Parathyroid adenoma (tissue), 2 donors: ENCODE results near the gene RARS1.

ENCODE experiments used
- H2AFZ ChIP-seq: fragments of 300-600 bp; sonication (generic); one replicate; pipeline ENCODE4 v1.7.0; 2017; ENCODE audit warnings: antibody characterized with exemption, mild to moderate bottlenecking
- H3K27ac ChIP-seq: fragments of 300-600 bp; sonication (generic); one replicate; pipeline ENCODE4 v1.7.0; 2017
- H3K27me3 ChIP-seq: fragments of 300-600 bp; sonication (generic); one replicate; pipeline ENCODE4 v1.7.0; 2017; ENCODE audit warnings: low read length; ENCODE audit not compliant: control insufficient read depth, insufficient read depth
- H3K36me3 ChIP-seq: fragments of 300-600 bp; sonication (generic); one replicate; pipeline ENCODE4 v1.7.0; 2017; ENCODE audit warnings: low read length; ENCODE audit not compliant: control insufficient read depth, insufficient read depth
- H3K4me1 ChIP-seq: fragments of 300-600 bp; sonication (generic); one replicate; pipeline ENCODE4 v1.7.0; 2017; ENCODE audit warnings: control low read depth
- H3K4me2 ChIP-seq: fragments of 300-600 bp; sonication (generic); one replicate; pipeline ENCODE4 v1.7.0; 2017; ENCODE audit warnings: low read length
- H3K4me3 ChIP-seq: fragments of 300-600 bp; sonication (generic); one replicate; pipeline ENCODE4 v1.7.0; 2017; ENCODE audit warnings: low read depth, low read length
- H3K79me2 ChIP-seq: fragments of 300-600 bp; sonication (generic); one replicate; pipeline ENCODE4 v1.7.0; 2017; ENCODE audit warnings: control low read depth
- H3K9ac ChIP-seq: fragments of 300-600 bp; sonication (generic); one replicate; pipeline ENCODE4 v1.7.0; 2017; ENCODE audit warnings: mild to moderate bottlenecking
- H3K9me3 ChIP-seq: fragments of 300-600 bp; sonication (generic); one replicate; pipeline ENCODE4 v1.7.0; 2017; ENCODE audit warnings: low read length; ENCODE audit not compliant: control insufficient read depth
- TF ChIP-seq, protein P1 (sequence below): fragments of 300-600 bp; sonication (generic); IDR thresholded peaks from one replicate; pipeline ENCODE4 v1.7.0; 2017; ENCODE audit warnings: antibody characterized with exemption, mild to moderate bottlenecking
- donor health status: primary hyperparathyroidism.

The RARS1 gene

DNA sequence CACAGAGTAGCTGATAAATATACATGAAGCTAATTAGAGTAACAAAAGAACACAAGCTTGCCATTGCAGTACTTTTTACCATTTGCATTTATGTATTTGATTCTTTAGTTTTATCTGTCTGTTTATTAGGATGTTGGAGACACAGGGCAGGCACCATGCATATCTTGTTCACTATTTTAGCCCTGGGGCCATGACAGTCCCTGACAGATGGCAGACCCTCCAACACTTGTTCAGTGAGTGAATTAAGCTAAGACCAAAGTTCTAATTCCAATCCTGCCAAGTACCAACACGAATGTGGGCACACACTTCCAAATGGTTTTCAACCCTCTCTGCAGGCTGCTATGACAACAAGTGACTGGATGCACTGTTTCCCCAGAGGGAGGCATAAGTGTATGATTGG is 12.0 kb upstream of the RARS1 start:
- Histone ChIP-seq H3K4me1 (no peaks in the 10 kb centered on the region), H2AFZ (no peak overlapping the region), H3K9ac (no peak overlapping the region), H3K4me3 (no peak overlapping the region), H3K27ac (no peak overlapping the region), H3K9me3 (no peaks in the 10 kb centered on the region), H3K27me3 (no peaks in the 10 kb centered on the region), H3K4me2 (no peak overlapping the region), H3K79me2 (no peaks in the 10 kb centered on the region), H3K36me3 (no peaks in the 10 kb centered on the region)
- TF ChIP-seq, protein P1, sequence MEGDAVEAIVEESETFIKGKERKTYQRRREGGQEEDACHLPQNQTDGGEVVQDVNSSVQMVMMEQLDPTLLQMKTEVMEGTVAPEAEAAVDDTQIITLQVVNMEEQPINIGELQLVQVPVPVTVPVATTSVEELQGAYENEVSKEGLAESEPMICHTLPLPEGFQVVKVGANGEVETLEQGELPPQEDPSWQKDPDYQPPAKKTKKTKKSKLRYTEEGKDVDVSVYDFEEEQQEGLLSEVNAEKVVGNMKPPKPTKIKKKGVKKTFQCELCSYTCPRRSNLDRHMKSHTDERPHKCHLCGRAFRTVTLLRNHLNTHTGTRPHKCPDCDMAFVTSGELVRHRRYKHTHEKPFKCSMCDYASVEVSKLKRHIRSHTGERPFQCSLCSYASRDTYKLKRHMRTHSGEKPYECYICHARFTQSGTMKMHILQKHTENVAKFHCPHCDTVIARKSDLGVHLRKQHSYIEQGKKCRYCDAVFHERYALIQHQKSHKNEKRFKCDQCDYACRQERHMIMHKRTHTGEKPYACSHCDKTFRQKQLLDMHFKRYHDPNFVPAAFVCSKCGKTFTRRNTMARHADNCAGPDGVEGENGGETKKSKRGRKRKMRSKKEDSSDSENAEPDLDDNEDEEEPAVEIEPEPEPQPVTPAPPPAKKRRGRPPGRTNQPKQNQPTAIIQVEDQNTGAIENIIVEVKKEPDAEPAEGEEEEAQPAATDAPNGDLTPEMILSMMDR, result no peak

DNA sequence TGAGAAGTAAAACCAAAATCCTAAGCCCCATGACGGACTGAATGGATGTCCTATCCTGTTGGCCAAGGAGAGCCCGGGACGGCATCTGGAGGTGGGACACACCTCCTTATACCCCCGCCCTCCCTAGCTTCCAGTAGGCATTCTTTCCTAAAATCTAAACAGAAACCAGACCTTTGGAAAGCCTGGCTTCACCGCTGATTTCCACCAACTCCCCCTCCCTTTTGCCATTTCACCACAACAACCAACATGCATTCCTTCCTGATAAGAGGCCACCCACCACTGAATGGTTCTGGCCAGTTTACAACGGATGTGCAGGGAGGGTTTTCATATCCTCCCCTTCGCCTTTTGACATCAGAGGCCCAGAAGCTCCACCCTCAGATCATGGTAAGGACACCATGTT is 9.2 kb upstream of the RARS1 start:
- Histone ChIP-seq H3K4me2 (no peak overlapping the region), H3K9me3 (no peaks in the 10 kb centered on the region), H3K4me3 (no peak overlapping the region), H3K27ac (no peak overlapping the region), H2AFZ (no peak overlapping the region), H3K79me2 (no peaks in the 10 kb centered on the region), H3K27me3 (no peaks in the 10 kb centered on the region), H3K36me3 (no peaks in the 10 kb centered on the region), H3K9ac (no peak overlapping the region), H3K4me1 (no peaks in the 10 kb centered on the region)
- TF ChIP-seq, protein P1, result no peak

DNA sequence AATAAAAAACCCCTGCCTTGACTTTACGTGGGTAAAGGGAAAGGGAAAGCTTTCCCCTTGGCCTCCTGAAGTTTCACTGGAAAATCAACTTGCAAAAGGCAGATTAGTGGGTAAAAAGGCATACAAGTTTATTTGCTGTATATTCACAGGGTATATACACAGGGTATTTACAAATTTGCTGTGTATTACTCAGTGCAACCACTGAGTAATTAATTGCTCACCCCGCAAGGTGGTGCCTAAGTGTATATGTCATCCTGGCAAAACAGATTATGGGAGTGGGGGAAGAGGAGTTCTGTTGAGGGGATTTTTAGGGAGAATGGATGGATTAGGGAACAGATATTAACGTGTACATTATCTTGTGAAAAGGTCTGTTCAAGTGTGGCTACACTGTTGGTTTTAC is 7.1 kb upstream of the RARS1 start:
- H2AFZ ChIP-seq, result no peak overlapping the region
- H3K36me3 ChIP-seq, result no peaks in the 10 kb centered on the region
- H3K4me1 ChIP-seq, result no peaks in the 10 kb centered on the region
- TF ChIP-seq, protein P1, result no peak
- H3K4me2 ChIP-seq, result no peak overlapping the region
- H3K4me3 ChIP-seq, result no peak overlapping the region
- H3K27ac ChIP-seq, result no peak overlapping the region
- H3K9me3 ChIP-seq, result no peaks in the 10 kb centered on the region
- H3K79me2 ChIP-seq, result no peaks in the 10 kb centered on the region
- no peaks in the 10 kb centered on the region for H3K27me3 ChIP-seq
- no peak overlapping the region for H3K9ac ChIP-seq

DNA sequence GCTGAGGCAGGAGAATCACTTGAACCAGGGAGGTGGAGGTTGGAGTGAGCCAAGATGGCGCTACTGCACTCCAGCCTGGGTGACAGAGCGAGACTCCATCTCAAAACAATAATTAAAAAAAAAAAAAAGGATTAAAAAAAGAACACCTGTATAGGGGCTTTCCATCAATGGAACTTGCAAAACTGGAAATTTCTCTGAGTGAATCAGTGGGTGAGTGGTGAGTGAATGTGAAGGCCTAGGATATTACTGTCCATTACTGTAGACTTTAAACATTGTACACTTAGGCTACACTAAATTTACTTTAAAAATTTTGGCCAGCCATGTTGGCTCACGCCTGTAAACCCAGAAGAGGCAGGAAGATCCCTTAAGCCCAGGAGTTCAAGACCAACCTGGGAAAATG is 5.7 kb upstream of the RARS1 start:
- Histone ChIP-seq H3K36me3 (no peaks in the 10 kb centered on the region), H3K79me2 (no peaks in the 10 kb centered on the region), H3K27ac (no peak overlapping the region), H3K27me3 (no peaks in the 10 kb centered on the region), H3K9me3 (no peaks in the 10 kb centered on the region), H2AFZ (no peak overlapping the region), H3K4me1 (no peaks in the 10 kb centered on the region), H3K4me3 (no peak overlapping the region), H3K4me2 (no peak overlapping the region), H3K9ac (no peak overlapping the region)
- TF ChIP-seq, protein P1, result no peak

DNA sequence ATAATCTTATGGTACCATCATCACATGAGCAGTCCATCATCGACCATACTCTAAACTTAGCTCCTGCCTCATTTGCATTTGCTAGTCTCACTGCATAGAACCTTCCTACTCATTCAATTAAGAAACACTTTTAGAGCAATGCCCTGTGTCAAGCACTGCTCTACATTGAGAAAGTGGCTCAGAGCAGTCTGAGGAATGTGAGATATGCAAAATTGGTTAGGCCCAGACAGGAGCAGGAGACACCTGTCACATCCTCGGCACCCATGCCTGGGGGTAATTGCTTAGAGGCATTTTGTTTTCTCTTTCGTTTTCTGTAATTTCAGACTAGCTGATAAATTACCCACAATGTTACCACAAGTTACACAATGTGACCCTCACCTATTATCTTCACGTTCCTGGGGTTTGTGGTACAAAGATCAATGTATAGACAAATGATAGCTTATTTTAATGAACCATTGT is 4.9 kb upstream of the RARS1 start:
- Histone ChIP-seq H3K9me3 (no peaks in the 10 kb centered on the region), H3K4me1 (no peaks in the 10 kb centered on the region), H3K4me2 (no peak overlapping the region), H3K27ac (no peak overlapping the region), H2AFZ (no peak overlapping the region), H3K4me3 (no peak overlapping the region), H3K27me3 (no peaks in the 10 kb centered on the region), H3K36me3 (no peaks in the 10 kb centered on the region), H3K79me2 (no peaks in the 10 kb centered on the region), H3K9ac (no peak overlapping the region)
- TF ChIP-seq, protein P1, result no peak
